Left hindlimb (tissue), 1 donor: ENCODE data around the gene ABHD14A.
"Not testable (repeated sequence)": the region's sequence is repeated elsewhere in the genome, so short reads cannot be mapped to it uniquely, and the experiment has no call there.

Source experiments
- DNase-seq: peaks from one replicate; pipeline ENCODE4 v3.0.0-alpha.2; 2018

ABHD14A gene

DNA sequence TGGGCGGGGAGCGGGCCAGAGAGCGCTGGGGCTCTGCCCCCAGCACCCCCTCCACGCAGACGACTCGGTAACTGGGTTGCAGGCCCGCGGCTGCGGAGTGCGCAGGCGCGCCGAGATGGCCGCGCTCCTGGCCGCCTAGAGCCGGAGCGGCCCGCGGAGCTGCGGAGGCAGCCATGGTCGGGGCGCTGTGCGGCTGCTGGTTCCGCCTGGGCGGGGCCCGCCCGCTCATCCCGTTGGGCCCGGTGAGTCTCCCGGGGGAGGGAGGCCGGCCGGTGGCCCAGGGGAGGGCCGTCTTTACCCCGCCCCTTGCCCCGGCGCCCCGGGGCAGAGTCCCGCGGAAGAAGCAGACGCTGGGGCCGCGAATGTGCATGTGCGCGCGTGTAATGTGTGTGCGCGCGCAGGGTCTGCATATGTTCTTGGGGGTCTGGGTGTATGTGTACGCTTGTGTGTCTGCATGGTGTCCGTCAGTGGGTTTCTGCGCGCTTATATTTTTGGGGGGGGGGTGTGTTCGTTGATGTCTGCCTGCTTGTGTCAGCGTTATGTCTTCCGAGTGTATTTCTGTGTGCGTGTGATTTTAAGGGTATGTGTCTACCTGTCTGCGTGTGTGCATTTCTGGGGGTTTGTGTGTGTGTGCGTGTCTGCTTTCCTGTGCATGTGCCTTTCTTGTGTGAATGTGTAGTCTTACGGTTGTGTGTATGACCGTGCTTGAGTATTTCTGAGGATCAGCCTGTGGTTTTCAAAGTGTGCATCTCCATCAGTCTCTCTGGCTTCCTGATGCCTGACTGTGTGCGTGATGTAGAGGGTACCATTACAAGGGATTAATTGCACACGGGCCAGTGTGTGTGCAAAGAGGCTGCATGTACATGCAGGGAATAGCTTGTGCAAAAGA lies at the start of gene ABHD14A:
TSS of gene ABHD14A (plus strand) at position 102 of the 889 bp plus-strand sequence. CDS start at position 174, 72 bp downstream.
- DNase-seq: peak; percentile 84

DNA sequence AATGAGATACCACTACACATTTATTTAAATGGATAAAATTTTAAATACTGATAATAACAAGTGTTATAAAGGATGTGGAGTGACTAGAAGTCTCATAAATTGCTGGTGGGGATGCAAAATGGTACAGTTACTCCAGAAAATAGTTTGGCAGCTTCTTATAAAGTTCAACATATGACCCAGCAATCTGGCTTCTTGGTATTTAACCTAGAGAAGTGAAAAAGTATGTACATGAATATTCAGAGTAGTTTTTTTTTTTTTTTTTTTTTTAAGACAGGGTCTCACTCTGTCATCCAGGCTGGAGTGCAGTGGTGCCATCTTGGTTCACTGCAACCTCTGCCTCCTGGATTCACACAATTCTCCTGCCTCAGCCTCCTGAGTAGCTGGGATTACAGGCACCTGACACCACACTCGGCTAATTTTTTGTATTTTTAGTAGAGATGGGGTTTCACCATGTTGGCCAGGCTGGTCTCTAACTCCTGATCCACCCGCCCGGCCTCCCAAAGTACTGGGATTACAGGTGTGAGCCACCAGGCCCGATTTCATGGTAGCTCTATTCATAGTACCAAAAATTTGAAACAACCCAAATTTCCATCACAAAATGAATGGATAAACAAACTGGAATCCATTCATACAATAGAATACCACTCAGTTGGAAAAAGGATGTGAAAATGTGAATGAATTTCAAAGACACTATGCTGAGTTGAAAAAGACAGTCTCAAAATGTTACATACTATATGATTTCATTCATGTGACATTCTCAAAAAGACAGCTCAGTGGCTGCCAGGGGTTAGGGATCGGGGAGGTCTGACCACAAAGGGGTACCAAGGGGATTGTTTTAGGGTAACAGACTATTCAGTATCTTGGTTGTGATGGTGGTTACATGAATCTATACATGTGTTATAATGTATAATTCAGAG lies 47.5 kb upstream of the ABHD14A start:
- DNase-seq: no peak

DNA sequence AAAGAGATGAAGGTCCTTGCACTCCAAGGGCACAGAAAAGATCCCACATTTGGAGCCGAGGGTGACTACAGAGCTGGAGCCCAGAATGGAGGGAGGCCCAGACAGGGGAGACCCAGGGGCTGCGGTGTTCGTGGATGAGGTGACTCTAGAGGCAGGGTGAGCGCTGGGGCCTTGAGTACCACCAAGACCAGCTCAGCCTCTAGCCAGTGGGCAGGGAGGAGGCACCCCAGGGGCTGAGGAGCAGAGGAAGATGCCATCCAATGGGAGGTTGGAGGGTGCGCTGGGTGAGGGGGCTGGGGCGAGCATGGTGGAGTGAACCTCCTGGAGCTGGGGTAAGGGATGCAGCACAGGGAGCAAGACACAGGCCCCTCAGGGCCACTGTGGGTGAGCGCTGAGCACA lies 46.4 kb upstream of the ABHD14A start:
- no peak for DNase-seq

DNA sequence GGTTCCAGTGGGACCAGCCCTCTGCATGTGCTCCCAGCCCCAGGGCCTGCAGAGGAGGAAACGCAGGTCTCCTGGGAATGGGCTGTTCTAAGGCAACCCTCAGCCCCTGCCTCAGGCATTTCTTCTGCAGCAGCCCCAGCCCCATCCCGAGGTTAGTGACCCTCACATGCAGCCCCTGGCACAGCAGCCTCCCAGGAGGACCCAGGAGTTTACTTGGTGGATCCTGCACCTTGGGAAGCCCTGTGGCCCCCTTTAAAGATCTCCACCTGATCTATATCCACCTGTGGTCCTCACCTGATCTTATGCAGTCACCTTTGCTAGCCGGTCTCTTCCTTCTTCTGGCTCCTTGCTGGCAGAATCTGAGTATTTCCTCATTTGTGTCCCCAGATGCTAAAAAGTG lies 45.9 kb upstream of the ABHD14A start:
- DNase-seq: not testable (repeated sequence)

DNA sequence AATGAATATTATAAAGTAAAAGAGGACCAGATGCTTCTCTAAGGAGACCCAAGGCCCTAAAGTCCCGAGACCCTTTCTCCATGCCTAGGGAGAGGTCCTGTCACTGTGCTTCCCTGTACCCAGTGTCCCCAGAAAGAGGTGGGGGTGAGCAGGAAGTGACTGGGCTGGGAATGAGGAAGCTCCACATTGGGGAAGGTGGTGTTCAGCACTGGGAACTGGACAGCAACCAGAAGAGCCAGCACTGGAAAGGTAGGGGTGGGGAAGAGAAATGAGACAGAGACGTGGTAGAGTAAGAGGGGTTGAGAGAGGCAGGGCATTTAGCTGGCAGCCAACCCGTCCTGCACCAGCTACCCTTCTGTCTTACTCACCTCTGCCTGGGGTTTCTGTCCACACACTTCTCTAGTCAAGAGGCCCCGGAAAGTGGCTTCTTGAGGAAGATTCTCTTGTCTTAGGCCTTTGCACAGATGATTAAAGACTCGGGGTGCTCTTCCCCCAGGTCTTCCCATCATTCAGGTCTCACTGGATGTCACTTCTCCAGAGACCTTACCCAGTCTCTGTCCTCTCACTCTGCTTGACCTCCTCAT lies 45.4 kb upstream of the ABHD14A start:
- no peak for DNase-seq

DNA sequence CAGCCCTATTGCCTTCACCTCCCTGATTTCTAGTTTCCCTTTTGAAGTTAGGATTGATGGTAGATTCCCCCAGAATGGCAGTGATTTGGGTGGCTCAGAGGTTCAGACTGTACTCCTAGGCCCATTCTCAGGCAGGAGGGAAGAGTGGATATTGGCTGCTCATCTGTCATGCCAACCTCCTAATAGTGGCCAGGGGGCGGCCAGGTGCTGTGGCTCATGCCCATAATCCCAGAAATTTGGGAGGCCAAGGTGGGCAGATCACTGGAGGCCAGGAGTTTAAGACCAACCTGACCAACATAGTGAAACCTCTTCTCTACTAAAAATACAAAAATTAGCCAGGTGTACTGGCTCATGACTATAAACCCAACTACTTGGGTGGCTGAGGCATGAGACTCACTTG lies 44.4 kb upstream of the ABHD14A start:
- DNase-seq: no peak

DNA sequence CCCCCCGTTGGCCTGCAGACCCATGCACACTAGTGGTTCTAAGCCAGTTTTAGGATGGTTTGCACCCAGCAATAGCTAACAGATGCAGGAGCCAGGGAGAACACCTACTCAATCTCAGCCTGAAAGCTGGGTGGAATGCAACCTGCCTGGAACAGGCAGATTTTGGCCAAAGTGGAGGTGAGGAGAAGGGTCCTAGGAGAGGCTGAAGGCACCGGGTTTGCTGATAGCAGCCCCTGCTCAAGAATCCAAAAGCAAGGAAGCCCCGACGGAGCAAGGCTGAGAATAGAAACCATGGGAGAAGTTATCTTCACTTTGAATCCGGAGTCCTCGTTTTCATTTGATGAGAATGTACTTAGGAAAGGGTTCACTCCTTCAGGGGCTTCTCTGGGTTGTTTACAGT lies 43.1 kb upstream of the ABHD14A start:
- no peak for DNase-seq

DNA sequence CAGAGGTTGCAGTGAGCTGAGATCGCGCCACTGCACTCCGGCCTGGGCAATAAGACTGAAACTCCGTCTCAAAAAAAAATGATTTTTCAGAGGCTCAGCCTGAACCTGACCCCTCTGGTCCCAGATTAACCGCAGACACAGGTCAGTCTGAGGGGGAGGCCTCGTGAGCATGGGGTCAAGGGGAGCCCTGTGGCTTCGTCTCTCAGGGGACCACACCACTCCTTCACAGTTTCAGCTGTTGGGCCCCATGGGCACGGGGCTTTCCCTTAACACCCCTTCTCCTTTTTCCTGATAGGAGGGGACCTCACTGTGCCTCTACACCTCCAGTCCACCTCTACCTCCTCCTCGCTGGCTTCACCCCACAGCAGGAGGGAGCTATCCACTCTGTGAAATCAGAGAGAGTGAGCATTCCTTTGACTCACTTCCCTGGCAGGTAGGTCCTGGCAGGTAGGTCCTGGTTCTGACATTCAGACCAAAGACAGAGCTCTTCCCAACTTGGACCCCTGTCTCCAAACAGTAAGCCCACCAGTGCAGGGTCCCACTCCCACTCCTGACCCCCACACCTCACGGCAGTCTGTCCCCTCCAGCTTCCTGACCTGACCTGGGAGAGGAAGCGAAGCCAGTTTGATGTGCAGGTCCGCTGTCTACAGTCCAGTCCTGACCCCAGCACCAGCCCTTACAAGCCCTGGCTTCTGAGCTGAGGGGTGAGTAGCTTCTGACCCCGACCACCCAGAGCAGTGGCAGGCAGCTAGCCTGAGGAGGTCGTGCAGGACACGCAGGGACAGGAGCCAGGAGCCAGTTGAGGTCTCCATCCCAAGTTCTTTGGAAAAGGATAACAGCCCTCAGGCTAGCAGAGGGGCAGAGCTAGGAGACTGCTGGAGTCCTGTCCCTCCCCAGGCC lies 42.1 kb upstream of the ABHD14A start:
- no peak for DNase-seq

DNA sequence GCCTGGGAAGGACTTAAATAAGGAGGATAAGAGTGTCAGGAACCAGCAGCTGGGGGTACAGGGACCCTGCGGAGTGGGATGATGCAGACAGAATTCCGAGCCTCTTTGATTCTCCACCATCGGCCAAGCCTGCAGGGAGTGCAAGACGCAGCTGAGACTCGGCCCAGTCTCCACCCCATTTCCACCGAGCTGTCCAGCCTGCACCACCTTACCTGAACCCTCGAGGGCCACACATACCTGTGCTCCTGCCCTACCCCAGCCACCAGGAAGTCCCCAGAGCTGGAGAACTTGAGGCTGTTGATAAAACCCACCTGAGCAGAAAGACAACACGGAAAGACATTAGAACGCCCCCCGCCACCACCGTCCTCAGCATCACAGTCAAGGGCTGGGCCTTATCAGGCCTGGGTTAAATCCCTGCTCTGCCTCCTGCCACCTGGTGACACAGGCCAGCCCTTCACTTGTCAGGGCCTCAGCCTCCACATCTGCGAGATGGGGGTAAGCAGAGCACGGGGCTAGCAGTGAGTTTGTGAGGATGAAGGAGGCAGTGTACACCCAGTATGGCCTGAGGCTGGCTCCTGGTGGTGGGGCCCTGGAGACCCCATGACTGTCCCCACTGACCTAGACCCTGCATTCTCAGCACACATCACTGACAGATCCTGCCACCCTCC lies 41.3 kb upstream of the ABHD14A start:
- DNase-seq: no peak

DNA sequence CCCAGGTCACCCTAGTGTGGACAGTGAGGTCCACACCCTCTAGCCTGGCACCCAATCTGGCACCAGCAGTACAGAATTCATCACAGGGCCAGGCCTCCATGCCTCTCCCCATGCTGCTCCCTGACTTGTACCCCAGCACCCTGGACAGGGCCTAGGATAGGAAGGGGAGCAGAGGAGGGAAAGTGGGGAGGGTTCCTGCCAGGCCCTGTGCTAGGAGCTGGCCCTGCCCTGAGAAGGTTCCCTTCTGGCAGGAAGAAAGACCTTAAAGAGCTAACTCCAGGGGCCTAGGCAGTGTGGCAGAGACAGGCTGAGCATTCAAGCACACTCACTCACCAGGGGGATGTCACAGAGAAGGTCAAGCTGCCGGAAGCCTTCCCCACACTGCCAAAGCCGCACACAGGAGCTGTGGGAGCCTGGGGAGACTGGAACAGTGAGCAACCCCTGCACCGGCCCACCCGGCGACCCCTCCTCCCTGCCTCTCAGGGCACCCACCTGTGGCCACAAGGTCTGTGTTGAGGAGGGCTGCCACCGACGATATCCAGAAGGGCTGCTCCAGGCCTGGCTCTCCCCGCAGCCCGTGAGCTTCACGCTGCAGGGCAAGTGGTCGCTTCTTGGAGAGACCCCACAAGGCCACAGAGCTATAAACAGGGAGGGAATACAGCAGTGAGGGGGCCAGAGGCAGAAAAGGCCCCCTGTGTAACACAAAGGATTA lies 40.6 kb upstream of the ABHD14A start:
- no peak for DNase-seq

DNA sequence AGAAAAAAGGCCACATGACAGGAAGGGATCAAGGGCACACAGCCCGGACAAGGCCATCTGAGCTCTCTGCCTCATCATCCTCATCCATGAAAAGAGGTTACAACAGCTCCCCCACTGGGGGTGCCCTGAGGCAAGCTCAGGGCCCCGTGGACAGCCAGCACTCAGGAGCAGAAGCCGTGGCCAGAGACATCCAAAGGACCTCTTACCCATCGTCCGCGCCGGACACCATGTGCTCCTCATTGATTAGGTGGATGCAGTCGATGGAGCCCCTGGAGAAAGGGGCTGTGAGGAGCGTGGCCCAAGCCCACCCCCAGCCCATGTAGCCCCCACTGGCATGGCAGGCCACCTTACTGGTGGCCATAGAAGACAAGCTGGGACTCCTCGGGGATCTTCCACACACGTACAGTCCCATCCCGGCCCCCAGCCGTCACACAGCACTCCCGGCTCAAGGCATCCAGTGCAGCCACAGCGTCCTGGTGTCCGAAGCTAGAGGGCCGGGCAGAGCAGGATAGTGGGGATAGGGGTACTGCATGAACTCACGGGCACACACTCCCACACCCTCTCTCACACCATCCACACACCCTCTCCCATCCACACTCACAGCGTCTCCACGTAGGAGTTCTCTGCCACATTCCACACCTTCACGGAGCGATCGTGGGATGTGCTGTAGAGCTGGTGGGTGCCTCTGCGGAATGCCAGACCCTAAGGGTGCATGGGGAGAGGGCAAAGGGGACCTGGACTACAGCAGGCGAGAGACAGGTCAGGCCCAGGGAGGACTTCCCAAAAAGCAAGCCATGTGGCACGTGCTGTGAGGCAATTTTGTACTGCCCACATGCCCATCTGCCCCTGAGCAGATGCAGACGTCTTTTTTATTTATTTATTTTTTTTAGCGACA lies 39.6 kb upstream of the ABHD14A start:
- no peak for DNase-seq

DNA sequence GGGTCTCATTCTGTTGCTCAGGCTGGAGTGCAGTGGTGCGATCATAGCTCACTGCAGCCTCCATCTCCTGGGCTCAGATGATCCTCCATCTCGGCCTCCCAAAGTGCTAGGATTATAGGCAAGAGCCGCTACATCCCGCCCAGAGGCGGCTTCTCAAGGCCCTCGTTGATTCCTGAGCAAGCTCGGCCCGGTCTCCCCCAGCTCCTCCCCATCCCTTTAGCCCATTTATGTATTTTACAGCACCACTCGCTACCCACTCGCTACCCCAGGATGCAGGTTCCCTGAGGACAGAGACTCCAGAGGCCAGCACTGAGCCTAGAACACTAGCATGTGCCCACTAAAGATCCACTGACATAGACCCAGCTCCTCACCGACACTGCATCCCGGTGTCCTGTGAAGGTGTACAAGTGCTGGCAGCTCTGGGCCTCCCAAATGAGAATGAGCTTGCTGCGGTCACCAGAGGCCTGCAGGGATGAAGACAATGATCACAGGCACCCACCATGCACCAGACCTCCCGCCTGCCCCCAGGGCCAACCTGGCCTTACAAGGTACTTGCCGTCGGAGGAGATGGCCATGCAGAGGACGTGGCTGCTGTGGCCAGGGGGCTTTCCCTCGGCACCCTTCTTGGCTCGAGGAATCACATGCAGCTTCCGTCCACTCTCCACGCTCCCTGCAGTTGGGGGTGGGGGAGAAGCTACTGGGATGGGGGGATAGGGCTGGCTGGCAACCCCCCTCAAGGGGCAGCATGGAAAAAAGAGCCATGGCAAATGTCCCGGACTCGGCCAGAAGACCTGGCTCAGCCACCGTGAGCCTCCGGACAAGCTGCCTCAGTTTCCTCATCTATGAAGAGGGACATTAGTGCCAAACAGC lies 38.7 kb upstream of the ABHD14A start:
- DNase-seq: no peak

DNA sequence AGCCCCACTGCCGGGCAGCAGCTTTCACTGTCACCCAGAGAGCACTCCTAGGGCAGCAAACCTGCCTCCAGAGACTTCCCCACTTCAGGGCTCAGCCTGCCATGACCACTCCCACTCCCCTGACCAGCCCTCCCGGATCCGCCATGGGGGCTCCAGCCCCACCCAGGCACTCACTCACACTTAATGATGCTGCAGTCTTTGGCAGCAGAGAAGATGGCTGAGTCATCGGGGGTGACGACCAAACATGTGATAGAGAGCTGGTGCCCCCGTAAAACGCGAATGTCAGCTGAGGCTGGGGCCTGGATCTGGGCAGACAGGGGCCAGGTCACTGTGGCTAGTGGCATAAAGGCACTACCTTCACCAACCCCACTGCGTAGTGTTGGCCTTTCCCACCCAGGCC lies 37.9 kb upstream of the ABHD14A start:
- DNase-seq: no peak

DNA sequence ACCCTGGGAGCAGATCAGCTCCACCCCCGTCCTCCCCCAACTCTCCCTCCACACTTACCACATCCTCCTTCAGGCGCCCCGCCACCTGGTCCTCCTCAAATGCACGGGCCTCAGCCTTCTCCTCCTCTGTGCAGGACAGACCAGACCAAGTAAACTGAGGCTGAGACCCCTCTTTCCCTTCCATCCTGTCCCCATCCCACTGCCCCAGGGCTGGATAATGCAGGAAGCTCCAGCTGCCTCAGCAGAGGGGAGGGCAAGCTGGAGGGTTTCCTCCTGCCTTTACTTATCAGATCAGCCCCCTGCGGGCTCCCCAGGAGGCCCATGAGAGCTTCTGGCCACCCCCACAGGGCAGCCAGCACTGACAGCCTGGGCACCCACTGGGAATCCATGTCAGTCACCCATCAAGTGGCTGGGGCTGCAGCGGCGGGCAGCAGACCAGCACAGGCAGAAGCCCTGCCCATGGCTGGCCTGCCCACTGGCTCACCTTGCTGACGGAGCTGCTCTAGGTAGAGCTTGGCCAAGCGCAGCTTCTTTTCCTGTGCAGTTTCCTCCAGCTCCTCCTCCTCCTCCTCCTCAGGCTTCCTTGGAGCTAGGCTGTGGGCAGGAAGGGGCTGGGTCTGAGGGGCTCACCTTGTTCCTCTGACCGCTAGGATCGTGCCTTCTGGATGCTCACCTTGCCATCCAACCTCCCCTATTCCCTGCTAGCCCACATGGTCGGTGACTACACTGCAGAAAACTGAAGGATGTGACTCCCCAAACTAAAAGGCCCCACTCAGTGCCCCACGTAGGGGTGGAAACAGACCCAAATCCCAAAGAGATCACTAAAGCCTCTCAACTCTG lies 37.0 kb upstream of the ABHD14A start:
- DNase-seq: no peak

DNA sequence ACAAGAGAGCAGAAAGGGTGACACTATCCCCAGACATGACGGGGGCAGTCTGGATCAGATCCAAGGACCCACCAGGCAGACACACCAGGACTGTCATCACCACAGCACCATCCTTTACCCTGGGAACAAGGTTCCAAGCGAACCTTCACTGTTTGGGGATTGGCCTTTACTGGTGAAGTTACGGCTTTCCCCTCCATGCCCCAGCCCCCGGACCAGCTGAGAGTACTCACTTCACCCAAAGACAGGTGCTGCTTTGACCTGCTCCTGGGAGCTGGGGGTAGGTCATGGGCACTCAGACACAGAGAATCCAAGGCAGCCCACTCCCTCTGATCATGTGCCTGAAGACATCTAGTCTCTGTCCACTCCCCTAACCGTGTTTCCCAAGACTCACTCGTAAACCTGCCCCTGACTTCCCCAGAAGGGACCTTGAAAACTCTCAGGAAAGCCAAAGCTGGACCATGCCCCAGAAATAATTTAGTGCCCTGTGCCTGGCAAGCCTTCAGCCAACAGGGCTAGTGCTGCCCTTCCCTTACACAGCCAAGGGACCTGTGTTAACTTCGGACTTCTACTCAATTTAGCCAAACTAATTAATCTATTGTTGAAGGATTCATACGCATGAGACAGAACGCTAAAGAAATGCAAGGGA lies 36.0 kb upstream of the ABHD14A start:
- no peak for DNase-seq

DNA sequence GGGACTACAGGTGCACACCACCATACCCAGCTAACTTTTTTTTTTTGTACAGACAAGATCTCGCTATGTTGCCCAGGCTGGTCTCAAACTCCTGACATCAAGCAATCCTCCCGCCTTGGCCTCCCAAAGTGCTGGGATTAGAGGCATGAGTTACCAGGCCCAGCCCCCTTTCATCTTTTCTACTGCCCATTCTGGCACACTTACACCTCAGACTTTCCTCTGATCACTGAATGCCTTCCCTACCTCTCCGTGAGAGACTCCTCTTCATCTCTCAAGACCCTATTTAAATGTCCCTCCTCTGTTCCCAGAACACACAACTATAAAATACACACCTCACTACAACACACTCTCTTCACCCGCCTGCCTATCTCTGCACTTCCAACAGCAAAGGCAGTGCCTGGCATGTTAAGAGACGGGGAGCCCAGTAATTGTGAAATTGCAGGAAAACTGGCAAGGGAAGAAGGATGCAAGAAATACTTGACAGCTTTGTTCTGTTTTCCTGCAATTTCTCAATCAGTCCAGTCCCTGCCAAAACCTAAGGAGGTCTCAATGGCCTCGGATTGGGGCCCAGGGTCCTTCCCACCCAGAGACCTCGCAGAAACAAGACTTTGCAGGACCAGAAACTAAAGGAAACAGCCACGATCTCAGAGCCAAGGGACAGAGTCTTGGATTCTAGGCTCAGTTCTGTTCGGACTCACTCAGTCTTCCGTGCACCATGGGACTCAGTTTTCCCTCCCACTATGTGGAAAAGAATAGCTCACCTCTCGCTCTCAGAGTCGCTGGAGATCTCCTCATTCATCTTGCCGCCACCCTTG lies 34.0 kb upstream of the ABHD14A start:
- no peak for DNase-seq

DNA sequence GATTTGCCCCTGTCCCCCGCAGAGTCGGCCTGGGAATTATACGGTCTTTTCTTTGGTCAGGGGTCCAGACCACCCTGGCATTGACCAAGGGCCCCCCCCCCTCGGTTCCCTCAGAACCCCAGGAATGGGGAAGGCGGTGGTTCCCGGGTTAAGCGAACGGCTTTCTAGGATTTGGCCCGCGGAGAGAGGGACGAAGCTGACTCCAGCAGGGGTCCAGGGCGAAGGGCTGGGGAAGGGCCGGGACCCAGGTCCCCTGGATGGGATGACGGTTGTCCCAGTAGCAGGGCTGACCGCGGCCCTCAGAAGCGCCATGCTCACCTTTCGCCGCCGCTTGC lies 33.4 kb upstream of the ABHD14A start:
- DNase-seq: no peak
